HG03108 (cell line): ENCODE data around the gene DSCAM.
"Not testable (repeated sequence)": the region's sequence is repeated elsewhere in the genome, so short reads cannot be mapped to it uniquely, and the experiment has no call there.

Experiments
- ATAC-seq: cut with Tn5 transposase; IDR thresholded peaks from one replicate; pipeline ENCODE4 v1.9.1; 2021; ENCODE audit warnings: moderate library complexity; ENCODE audit not compliant: unreplicated experiment

DSCAM gene

DNA sequence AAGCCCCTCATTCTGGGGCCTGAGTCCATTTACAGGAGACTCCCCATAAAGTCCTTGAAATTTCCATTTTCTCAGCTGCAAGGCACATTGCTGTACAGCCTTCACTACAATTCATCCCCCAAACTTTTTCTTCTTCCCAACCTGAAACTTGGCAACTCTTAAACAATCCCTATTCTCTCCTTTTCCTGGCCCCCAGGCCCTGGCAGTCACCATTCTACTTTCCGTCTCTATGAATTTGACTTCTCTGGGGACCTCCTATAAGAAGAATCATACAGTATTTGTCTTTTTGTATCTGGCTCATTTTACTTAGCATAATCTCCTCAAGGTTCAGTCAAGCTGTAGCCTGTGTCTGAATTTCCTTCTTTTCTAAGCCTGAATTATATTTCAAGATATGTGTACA lies 646.8 kb downstream of the DSCAM start:
- ATAC-seq: no peak

DNA sequence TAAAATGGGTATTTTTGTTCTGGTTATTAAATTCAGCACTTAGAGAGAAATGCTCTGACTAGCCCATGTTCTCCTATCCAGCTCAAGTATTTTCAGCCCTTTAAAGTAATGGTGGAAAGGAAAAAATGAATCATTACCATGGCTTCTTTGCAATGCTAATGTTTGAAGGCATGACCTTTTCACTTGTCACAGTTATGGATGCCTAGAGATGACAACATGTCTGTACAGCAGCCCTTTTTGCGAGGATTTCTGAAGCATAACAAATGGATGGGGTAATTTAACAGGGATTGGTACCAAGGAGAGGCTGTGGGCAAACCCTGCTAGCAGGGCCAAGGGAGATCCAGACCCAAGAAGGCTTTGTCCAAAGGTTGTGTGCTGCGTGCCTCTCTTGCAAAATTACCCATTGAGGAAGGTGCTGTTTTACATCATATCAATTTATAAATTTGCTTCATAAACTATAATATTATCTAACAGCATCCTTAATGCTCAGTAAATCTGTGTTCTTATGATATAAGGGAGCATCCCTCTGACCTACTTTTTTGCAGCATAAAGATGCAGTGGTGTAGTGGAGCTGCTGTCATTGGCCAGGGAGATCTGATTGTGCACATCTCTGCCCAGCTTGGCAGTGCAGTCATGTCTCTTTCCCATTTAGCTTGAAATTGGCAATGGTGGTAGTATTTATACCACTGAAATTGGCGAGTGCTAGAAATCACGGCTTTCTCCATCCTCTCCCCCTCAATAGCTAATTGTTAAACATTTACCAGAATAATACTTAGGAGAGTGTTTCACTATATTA lies 652.6 kb downstream of the DSCAM start:
- no peak for ATAC-seq

DNA sequence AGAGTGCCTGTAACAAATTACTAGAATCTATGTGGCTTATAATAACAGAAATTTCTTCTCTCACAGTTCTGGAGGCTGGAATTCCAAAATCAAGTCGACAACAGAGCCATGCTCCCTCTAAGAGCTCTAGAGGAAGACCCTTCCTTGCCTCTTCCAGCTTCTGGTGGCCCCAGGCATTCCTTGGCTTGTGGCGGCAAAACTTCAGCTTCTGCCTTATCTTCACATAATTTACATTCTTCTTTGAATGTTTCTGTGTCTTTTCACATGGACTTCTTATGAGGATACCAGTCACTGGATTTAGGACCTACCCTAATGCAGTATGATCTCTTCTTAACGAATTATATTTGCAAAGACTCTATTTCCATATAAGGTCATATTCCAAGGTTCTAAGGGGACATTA lies 655.3 kb downstream of the DSCAM start:
- ATAC-seq: no peak

DNA sequence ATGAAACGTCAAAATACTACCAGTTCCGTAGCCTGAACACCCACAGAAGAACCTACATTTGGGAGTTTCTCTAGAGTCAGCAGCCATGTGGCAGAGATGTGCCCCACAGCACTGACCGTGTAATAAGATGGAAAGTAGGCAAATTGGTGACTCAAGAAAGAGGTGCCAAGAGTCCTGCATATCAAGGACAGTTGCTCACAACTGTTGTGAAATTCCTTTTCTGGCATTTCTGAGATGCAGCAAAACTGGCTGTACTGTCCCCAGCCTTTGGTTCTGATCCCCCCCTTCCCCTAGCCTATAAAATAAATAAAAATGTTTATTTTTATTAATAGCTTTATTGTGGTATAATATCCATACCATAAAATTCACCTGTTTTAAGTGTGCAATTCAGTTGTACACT lies 655.8 kb downstream of the DSCAM start:
- ATAC-seq: no peak

DNA sequence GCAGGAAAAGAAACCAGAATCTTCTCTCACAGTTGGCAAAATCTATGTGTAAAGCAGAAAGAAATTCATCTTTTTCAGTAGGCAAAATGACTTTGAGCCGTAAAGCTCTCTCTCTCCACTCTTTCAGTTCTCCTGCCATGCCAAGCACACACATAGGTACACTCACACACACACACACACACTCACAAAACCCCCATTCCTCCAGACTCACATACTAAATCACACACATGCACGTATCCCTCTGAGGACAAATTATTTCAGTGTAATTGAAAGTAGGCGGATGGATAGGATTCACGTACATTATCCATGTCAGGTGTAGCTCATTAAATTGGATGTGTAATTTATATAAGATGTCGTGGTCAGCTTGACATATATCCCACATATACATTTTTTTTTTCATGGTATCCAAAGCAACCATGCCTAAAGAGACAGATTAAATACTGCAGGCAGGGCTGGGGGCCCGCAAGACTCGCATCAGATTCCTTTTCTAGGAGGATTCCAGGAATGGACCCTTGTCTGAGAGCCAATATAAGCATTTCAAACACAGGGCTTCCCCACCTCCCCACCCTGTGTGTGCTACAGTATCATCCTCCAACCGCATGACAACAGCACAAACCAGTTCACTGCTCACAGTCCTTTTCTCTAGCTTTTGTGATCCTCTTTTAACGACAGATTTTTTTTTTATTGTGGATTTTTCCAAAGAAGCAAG lies 658.9 kb downstream of the DSCAM start:
- ATAC-seq: no peak

DNA sequence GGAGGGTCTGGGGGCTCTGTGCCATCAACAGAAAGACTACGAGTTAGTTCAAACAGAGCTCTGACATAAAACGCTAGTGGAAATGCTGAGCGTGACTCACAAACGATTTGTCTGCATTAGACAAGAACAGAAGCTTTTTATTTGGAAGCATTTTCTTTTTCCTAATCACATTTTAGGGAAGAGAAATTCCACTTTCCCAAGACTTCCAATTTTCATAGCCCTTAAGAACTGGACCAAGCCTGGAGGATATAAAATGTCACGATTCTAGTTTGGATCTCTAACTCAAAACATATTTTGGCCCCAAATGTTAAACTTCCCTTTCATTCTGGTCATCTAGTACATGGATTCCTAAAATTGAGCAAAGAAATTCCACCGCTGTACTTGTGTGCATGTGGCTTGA lies 659.7 kb downstream of the DSCAM start:
- no peak for ATAC-seq

DNA sequence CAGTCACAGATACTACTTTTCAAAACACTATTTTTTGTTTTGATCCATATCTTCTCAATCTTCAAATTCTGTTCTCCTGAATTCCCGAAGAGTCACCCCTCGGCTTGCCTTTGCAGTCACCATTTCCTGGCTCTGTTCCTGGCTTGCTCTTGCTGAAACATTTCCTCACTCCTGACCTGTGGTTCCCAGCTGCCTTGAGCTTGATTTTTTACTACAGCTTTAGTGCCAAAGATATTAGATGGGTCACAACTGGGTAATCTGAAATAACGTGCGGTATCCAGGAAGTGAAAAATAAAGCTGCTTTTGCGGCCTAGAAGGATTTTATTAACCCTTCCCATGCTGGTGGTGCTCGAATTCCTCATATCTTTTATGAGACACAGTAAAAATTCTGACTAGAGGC lies 660.9 kb downstream of the DSCAM start:
- no peak for ATAC-seq

DNA sequence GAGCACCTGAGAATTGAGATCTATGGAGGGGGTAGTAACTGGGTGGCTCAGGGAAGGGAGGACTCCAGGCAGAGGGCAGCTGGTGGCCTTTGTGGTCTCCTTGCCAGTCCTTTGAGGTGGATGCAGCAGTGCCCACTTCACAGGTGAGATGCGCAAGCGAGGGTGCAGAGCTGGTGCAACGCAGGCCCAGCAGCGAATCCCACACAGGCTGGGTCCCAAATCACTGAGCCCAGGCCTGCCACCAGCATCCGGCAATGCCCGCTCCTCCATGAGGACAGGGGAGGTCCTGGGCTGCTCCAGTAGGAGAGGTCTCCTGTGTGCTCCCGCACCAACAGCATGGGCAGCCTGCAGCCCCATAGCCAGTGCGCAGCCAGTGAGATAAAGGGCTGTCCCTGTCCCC lies 661.8 kb downstream of the DSCAM start:
- ATAC-seq: no peak

DNA sequence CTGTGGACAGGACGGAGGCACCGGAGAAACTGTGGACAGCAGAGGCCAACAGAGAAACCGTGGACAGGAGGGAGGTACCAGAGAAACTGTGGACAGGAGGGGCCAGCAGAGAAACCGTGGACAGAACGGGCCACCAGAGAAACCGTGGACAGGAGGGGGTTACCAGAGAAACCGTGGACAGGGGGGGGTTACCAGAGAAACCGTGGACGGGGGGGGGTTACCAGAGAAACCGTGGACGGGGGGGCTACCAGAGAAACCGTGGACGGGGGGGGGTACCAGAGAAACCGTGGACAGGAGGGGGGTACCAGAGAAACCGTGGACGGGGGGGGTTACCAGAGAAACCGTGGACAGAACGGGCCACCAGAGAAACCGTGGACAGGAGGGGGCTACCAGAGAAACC lies 664.5 kb downstream of the DSCAM start:
- ATAC-seq: not testable (repeated sequence)

DNA sequence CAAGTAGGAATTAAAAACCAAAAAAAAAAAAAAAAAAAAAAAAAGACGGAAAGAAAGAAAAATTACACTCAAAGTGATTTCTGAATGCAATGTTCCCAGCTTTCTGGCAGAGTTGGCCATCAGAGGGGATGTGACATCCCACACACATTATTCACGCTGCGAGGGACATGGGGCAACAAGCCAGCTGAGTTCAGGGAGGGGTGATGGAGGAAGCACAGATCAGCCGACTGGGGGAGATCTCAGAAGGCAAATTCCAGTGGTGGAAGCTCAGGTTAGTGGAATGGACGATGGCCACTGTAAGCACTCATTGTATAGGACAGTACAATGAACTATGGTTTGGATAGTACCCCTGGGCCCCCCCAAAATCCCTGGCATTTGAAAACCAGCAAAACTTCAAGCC lies 667.8 kb downstream of the DSCAM start:
- ATAC-seq: no peak

DNA sequence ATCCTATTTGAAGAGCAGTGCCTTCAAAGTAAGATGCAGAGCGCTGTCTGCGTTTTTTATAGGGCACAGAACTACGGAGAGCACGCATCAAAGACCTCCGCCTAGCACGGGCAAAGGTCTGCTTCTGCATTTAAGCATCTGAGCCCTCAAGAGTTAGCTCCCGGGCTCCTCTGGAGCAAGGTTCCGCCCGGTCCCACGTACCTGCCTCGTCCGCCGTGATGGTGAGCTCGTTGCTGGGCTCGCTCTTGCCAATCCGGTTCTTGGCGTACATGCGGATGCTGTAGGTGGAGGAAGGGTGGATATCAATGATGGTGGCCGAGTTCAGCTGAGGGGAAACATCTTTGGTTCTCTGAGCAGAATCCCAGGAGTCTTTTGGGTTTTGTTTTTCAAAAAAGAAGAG lies 668.2 kb downstream of the DSCAM start:
- ATAC-seq: no peak

DNA sequence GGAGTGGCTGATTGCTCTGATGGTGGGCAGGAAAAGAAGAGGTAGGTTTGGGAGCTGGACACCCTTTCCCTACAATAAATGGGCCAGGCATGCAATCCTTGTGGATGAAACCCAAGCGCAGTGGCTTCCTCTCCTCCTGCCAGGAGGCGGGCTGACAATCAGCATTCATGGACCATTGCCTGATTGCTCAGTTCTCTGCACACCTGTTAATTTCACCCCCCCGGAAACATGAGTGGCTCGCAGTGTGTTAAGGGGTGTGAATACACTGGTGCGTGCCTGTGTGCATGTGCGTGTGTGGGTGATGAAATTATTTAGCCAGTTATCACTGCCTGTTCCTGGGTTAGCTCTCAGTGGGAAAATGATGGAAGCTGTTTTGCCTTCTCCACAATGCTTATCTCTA lies 669.0 kb downstream of the DSCAM start:
- ATAC-seq: no peak

DNA sequence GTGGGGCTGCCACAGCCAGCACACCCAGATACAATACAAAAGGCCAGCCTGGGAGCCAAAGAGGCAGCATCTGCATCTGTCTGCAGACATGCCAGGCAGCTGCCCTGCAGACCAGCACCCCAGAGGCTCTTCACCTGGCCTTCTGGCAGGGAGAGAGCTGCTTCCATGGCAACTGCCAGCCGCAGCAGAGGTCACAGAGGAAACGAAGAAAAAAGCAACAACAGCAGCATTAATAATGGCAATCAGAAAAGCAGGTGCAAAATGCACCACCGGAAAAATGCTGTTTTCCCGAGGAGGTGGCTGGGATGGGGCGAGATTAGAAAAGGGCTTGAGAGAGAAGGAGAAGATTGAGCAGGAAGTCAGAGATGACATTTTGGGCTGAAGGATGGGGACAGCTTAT lies 670.2 kb downstream of the DSCAM start:
- ATAC-seq: no peak

DNA sequence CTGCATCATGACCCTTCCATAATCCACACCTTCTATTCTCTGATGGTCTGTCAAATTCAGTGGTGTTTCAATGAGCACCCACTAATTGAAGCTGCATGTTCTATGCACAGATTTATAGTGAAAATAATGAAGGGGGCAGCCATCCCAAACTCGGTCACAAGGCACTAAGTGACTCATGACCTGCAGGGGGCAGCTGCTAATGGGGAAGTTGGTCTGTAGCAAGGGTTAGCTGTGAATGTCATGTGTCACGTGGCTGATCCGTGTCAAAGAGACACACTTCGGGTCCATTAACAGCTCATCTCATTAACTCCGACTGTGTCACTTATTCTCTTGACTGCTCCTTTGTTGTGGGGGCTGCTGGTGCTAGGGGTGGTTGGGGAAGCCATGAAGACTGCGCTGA lies 673.1 kb downstream of the DSCAM start:
- no peak for ATAC-seq

DNA sequence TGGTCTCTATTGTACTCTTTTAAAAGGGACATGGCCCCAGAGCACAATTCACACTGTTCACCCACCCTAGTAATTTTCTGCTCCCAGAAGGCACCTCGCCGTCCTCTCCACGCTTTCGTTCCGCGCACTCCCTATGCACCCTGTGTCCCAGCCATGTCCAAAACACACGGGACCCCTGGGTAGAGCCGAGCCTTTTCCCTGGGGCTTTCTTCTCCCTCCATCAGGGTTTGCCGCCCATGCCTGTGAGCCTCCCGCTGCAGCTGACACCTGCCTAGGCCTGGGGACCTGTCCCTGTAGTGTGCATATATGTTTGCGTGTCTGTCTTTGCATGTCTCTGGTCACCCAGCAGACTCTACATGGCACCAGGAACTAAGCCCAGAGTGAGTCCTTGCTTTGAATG lies 677.0 kb downstream of the DSCAM start:
- no peak for ATAC-seq

DNA sequence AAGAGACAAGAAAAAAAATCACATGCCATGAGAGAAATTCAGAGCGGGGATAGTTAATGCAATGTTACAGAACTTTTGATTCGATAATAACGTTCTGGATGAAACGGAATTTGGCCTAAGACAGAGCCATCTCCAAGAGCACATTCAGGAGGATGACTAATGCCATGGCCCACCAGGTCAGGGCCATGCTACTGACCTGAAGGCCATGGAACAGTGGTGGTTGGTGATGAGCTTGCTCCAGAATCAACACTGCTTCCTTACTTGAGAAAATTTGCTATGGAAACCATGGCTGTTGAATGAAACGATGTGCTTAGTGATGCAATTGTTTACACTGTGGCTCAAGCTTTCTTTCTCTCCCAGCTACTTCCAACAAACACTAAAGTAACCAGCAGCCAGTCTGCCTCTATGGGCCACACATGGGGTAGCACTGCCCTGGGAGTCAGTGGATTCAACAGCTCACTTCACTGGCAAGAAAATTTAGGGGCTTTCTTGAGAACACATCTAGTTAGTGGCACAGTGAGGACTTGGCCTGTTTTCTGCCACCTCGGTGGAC lies 680.6 kb downstream of the DSCAM start:
- no peak for ATAC-seq

DNA sequence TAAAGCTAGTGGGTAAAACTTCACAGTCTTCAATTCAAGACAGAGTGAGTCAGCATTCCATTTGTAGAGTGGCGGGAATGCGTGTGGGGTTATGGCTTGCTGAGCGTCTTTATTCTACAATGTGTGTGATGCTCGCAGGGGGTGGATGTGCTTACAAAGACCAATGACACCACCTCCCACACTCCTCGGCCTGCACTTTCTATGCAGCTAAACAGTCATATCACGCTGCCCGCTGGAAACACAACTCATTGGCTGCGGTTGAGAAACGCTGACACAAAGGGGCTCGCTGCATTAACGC lies 681.2 kb downstream of the DSCAM start:
- no peak for ATAC-seq

DNA sequence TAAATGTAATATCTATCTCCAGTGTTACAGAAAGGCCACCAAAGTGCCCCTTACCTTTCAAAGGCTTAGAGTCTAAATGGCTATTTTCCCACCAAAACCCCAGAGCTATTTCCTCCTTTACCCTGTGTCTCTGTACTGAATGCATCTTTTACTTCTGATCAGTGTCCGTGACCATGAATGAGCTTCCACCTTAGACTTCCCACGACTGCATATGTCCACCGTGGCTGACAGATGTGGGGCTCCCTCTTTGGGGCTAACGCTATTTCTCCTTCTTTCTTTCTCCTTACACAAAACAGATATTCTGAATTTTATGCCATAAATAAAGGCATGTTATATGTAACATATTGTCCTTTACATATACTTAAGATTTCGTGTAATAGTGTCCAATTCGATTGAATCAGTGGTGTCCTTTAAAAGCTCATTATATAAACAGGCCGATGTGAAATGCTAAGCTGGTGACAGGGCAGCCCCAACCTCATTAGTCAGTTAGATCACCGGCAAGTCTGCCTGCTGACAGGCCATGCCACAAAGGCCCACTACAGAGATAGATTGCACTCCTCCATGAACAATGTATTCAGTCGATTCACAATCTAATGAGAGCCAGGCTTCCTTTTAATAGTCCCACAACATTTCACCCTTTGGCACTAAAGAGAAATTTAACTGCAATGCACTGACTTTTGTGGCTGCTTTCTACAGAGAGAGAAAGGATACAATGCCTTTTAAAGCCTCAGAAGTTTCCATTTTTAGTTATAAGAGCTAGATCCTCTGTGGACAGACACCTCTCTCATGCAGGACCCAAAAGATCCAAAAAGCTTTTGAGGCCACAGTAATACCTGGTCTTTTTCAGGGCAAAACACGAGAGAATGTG lies 681.8 kb downstream of the DSCAM start:
- ATAC-seq: no peak

DNA sequence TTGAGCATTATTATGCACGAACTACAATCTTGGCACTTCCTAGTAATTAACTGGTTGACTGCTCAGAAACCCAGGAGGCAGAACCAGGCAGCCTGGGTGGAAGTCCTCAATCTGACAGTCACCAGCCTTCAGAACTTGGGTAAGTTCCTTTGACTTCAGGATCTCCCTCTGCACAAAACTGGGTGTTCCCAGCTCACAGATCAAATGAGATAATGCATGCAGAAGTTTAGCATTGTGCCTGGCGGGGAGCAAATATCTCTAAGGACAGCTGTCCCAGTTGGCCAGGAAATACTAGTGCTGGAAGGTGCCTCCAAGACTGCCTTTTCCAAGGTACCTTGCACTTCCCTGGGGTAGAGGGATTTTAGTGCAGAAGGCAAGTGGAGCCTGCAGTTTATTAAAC lies 684.9 kb downstream of the DSCAM start:
- no peak for ATAC-seq

DNA sequence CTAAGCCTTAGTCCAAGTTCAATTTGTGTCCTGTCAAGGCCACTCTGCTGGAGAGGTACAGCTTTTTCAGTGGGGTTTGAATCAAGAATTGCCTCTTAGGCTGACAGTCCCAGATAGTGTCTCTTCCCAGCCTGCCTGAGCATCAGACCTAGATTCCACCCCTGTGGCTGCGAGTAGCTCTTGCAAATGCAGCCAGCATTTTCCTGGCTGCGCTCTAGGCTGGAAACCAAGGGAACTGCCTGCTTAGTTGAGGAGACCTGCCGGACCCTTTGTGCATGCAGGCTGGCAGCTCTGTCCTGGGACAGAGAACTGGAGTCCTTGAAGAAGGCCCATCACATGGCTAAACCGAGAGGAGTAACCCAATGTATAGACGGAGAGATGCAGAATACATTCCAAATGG lies 686.0 kb downstream of the DSCAM start:
- ATAC-seq: no peak

DNA sequence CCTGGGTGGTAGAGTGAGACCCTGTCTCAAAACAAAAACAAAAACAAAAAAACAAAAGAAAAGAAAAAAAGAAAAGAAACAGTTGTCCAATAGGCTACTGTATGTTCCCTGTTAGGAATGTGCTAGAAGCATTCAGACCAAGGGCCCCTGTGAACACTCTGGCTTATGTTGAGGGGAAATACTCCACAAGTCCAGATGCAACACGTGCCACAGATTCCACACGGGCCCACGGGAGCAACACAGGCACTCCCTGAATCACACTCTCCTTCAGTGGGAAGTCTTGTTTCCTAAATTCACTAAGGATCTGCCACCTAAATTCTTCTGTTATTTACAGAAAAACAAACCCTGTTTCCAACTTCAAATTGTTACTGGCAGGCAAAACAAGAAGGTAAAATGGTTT lies 688.6 kb downstream of the DSCAM start:
- ATAC-seq: no peak

DNA sequence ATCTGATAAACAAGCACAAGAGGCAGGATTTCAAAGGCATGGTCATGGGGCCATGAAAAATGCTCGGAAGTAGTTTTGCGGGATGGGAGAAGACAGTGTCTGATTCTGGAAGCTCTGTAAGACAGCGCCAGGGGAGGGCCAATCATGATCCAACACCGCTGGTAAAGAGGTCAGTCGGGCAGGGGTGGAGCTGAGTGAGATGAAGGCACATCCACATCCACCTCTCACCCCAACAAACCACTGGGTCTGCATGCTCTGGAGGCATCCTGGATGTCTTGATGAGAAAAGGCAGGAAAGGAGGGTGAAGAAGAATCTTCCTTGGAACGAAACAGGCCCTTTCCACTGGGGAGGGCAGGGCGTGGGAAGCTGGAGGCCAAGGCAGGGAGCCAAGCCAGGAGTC lies 691.4 kb downstream of the DSCAM start:
- ATAC-seq: no peak
